ENCODE measurements around the gene SNAP91.

DNA sequence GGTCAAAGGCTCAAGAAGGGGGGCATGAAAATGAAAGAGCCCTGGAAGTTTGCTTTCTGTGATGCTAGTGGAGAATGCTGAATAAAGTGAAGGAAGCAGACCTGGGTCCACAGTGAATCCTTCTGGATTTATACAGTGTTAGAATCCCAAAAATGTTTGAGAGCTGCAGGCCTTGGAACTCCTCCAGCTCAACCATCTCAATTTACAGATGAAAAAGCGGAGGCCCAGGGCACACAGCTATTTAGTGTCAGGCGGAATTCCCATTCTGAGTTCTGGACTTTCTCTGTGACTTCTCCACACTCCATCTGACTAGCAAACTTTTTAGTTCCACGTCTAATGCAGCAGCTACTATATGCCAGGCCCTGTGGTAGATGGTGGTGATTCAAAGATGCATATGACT is 198.1 kb downstream of the SNAP91 start:
- TF ChIP-seq CTCF (IDR thresholded peaks at IDR 0.05), result no peak
- no peak for TF ChIP-seq POLR2A (IDR thresholded peaks at IDR 0.05)

Data from testis (tissue), 2 donors.